ENCODE data around the gene UCK2. TPM values are rescaled to one million over a fixed set of nuclear protein-coding genes. Genes with fewer than 3 reads are reported as not detected.

Gene UCK2
- total RNA-seq, 1 donor from 2014 or later: 49.4 TPM

GRCh38 chr1:165947797-165948455 lies 120.5 kb downstream of the UCK2 start:
- Histone ChIP-seq H3K27ac (no peak overlapping the region), H3K9me3 (no peaks in the 10 kb centered on the region), H3K4me1 (no peaks in the 10 kb centered on the region), H3K4me3 (no peak overlapping the region), H3K27me3 (no peaks in the 10 kb centered on the region), H3K36me3 (no peaks in the 10 kb centered on the region)
- peak; percentile 58 to 65 for DNase-seq (ENCODE audit: extremely low spot score in 2 of 2)
- TF ChIP-seq POLR2AphosphoS5 (IDR thresholded peaks at IDR 0.05; ENCODE audit: insufficient read depth in 1 of 2, low read depth in 1 of 2) (no peak), CTCF (IDR thresholded peaks at IDR 0.05) (no peak), POLR2A (IDR thresholded peaks at IDR 0.05) (no peak)
- intact Hi-C loops (cut with DNase I): loop anchor here (10.0 kb wide), 1 partner anchor 527 kb away; no protein-coding TSS in a partner anchor

- no peak overlapping the region for H3K4me3 ChIP-seq
- no peaks in the 10 kb centered on the region for H3K4me1 ChIP-seq
- DNase-seq (ENCODE audit: extremely low spot score in 2 of 2): peak; percentile 67 to 74
- intact Hi-C loops (cut with DNase I): loop anchor here (10.0 kb wide), 1 partner anchor 525 kb away; no protein-coding TSS in a partner anchor
- no peaks in the 10 kb centered on the region for H3K9me3 ChIP-seq
- H3K27ac ChIP-seq: no peak overlapping the region
- H3K27me3 ChIP-seq: no peaks in the 10 kb centered on the region
- TF ChIP-seq POLR2A (IDR thresholded peaks at IDR 0.05) (no peak), CTCF (IDR thresholded peaks at IDR 0.05) (no peak)
- H3K36me3 ChIP-seq: no peaks in the 10 kb centered on the region
These were observed 122.1 kb downstream of the UCK2 start for GRCh38 chr1:165949335-165950130.

- no peaks in the 10 kb centered on the region for H3K27me3 ChIP-seq
- intact Hi-C loops (cut with DNase I): no loop called here
- H3K9me3 ChIP-seq: no peaks in the 10 kb centered on the region
- H3K27ac ChIP-seq: no peak overlapping the region
- H3K4me3 ChIP-seq: no peak overlapping the region
- H3K4me1 ChIP-seq: no peaks in the 10 kb centered on the region
- TF ChIP-seq POLR2AphosphoS5 (IDR thresholded peaks at IDR 0.05; ENCODE audit: insufficient read depth in 1 of 2, low read depth in 1 of 2) (no peak), CTCF (IDR thresholded peaks at IDR 0.05) (no peak), POLR2A (IDR thresholded peaks at IDR 0.05) (no peak)
- DNase-seq (ENCODE audit: extremely low spot score in 2 of 2): peak in 1 of 2 donors; percentile 22
- no peaks in the 10 kb centered on the region for H3K36me3 ChIP-seq
These were observed 127.5 kb downstream of the UCK2 start for GRCh38 chr1:165954940-165955339.

- H3K4me3 ChIP-seq: no peak overlapping the region
- DNase-seq (ENCODE audit: extremely low spot score in 2 of 2): peak in 1 of 2 donors; percentile 37
- no peaks in the 10 kb centered on the region for H3K4me1 ChIP-seq
- TF ChIP-seq CTCF (IDR thresholded peaks at IDR 0.05) (no peak), POLR2AphosphoS5 (IDR thresholded peaks at IDR 0.05; ENCODE audit: insufficient read depth in 1 of 2, low read depth in 1 of 2) (no peak), POLR2A (IDR thresholded peaks at IDR 0.05) (no peak)
- intact Hi-C loops (cut with DNase I): no loop called here
- H3K27ac ChIP-seq: no peak overlapping the region
- no peaks in the 10 kb centered on the region for H3K36me3 ChIP-seq
- H3K27me3 ChIP-seq: no peaks in the 10 kb centered on the region
- H3K9me3 ChIP-seq: no peaks in the 10 kb centered on the region
These were observed 130.9 kb downstream of the UCK2 start for GRCh38 chr1:165958306-165958705.

- TF ChIP-seq POLR2A (IDR thresholded peaks at IDR 0.05): no peak
- TF ChIP-seq CTCF (IDR thresholded peaks at IDR 0.05): no peak
- intact Hi-C loops (cut with DNase I): no loop called here
- Histone ChIP-seq H3K4me1 (no peaks in the 10 kb centered on the region), H3K27me3 (no peaks in the 10 kb centered on the region), H3K4me3 (no peak overlapping the region), H3K9me3 (no peaks in the 10 kb centered on the region), H3K36me3 (no peaks in the 10 kb centered on the region), H3K27ac (no peak overlapping the region)
- DNase-seq (ENCODE audit: extremely low spot score in 2 of 2): no peak
These were observed 132.7 kb downstream of the UCK2 start for GRCh38 chr1:165960136-165960535.
